ENCODE results near the gene STBD1.

STBD1 gene

DNA sequence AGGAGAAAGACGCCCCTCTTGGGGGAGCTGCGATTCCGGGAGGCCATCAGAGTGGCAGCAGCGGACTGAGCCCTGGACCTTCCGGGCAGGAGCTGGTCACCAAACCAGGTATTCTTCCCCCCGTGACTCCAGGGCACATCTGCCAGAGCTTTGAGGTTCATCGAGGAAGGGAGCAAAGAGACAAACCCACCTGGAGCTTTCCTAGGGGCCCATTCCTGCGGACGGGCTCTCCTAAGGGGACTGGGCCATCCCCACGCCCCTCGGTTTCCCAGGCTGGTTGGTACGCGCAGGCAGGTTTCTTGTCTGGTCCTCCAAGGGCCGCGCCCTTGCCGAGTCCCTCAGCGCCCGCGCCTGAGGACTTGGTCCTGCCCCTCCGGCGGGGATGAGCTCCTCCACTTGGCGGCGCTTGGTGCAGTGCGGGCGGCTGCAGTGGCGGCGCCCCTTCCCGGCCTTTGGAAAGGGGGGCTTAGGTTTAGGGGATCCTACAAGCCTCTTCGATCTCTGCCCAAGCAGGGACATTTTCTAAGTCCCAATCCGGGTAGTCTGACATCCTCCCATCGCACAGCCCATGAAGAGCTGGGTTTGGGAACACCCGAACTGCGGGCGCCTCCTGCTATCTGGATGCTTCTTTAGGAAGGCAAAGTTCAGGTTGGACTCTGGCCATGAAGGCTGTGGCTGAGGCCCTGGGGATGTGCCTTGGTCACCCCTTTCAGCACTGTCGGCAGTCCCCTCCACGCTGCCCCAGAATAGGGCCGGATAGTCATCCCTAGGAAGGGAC, 538 bp downstream of the STBD1 start:
- Histone ChIP-seq H3K27ac (ENCODE audit: low read depth, low read length) (no peak overlapping the region), H3K4me3 (ENCODE audit: low read depth, low read length) (peak overlapping the region; percentile 92), H3K9ac (ENCODE audit: low read depth, low read length) (peak overlapping the region; percentile 18; the same call in 1 of the 2 replicates), H3K27me3 (ENCODE audit: control insufficient read depth, insufficient read depth, low read length) (peaks cover 17% of the 10 kb centered on the region), H3K9me3 (ENCODE audit: control insufficient read depth, insufficient read depth, low read length) (no peaks in the 10 kb centered on the region), H3K36me3 (ENCODE audit: control insufficient read depth, insufficient read depth, low read length) (peaks cover 12% of the 10 kb centered on the region), H3K4me1 (ENCODE audit: control insufficient read depth, insufficient read depth, low read length) (0 out of 2 replicates have a peak, but pooled peaks cover 7% of the 10 kb centered on the region)

DNA sequence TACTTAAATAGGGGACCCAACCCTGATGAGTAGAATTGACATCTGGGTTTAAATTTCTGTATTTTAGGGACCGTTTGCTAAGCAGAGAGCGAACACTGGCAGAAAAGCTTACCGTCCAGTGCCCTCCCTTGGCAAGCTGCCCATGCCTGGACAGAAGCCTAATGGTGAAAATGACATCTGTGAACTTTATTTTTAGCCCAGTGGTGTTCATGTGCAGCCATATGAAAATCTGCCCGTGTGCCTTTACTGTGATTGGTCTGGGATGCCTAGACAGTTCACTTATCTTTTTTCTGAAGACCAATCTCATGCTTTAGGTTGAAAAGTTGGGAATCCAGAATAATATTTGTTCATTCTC, 1.1 kb downstream of the STBD1 start:
- Histone ChIP-seq H3K4me3 (ENCODE audit: low read depth, low read length) (peak overlapping the region; percentile 92), H3K9ac (ENCODE audit: low read depth, low read length) (no peak overlapping the region), H3K27me3 (ENCODE audit: control insufficient read depth, insufficient read depth, low read length) (peaks cover 17% of the 10 kb centered on the region), H3K4me1 (ENCODE audit: control insufficient read depth, insufficient read depth, low read length) (0 out of 2 replicates have a peak, but pooled peaks cover 7% of the 10 kb centered on the region), H3K27ac (ENCODE audit: low read depth, low read length) (no peak overlapping the region), H3K9me3 (ENCODE audit: control insufficient read depth, insufficient read depth, low read length) (no peaks in the 10 kb centered on the region), H3K36me3 (ENCODE audit: control insufficient read depth, insufficient read depth, low read length) (peaks cover 12% of the 10 kb centered on the region)

GRCh38 chr4:76308548-76308947, 2.0 kb downstream of the STBD1 start:
- Histone ChIP-seq H3K9me3 (ENCODE audit: control insufficient read depth, insufficient read depth, low read length) (no peaks in the 10 kb centered on the region), H3K4me1 (ENCODE audit: control insufficient read depth, insufficient read depth, low read length) (0 out of 2 replicates have a peak, but pooled peaks cover 7% of the 10 kb centered on the region), H3K36me3 (ENCODE audit: control insufficient read depth, insufficient read depth, low read length) (peaks cover 12% of the 10 kb centered on the region), H3K4me3 (ENCODE audit: low read depth, low read length) (no peak overlapping the region), H3K9ac (ENCODE audit: low read depth, low read length) (no peak overlapping the region), H3K27ac (ENCODE audit: low read depth, low read length) (no peak overlapping the region), H3K27me3 (ENCODE audit: control insufficient read depth, insufficient read depth, low read length) (peaks cover 17% of the 10 kb centered on the region)

GRCh38 chr4:76309939-76310550, 3.5 kb downstream of the STBD1 start:
- H3K27ac ChIP-seq (ENCODE audit: low read depth, low read length) = no peak overlapping the region
- 0 out of 2 replicates have a peak, but pooled peaks cover 7% of the 10 kb centered on the region for H3K4me1 ChIP-seq (ENCODE audit: control insufficient read depth, insufficient read depth, low read length)

DNA sequence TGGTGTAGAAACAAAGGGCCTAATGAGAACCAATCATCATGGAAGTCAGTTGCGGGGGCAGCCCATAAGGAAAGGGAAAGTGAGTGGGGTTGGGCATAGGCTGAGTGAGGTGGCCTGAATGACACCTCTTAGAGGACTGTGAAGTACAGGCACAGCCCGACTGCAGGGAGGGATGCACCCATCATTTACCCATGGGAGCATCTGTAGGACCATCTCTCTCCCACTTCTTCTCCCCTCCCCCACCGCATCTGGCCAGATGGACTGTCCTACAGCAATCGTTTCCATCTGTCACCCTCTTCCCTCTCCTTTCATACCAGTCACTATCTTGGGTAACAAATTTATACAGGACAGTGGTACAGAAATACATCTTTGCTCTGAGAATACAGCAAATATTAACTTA, 4.2 kb downstream of the STBD1 start:
- no peak overlapping the region for H3K9ac ChIP-seq (ENCODE audit: low read depth, low read length)
- peaks cover 12% of the 10 kb centered on the region for H3K36me3 ChIP-seq (ENCODE audit: control insufficient read depth, insufficient read depth, low read length)
- peaks cover 6% of the 10 kb centered on the region for H3K27me3 ChIP-seq (ENCODE audit: control insufficient read depth, insufficient read depth, low read length)
- H3K4me3 ChIP-seq (ENCODE audit: low read depth, low read length) = no peak overlapping the region
- H3K4me1 ChIP-seq (ENCODE audit: control insufficient read depth, insufficient read depth, low read length) = 0 out of 2 replicates have a peak, but pooled peaks cover 4% of the 10 kb centered on the region
- no peaks in the 10 kb centered on the region for H3K9me3 ChIP-seq (ENCODE audit: control insufficient read depth, insufficient read depth, low read length)
- H3K27ac ChIP-seq (ENCODE audit: low read depth, low read length) = no peak overlapping the region

More at GRCh38 chr4:76309939-76310550, 3.5 kb downstream of the STBD1 start:
- Histone ChIP-seq H3K9me3 (ENCODE audit: control insufficient read depth, insufficient read depth, low read length) (no peaks in the 10 kb centered on the region), H3K4me3 (ENCODE audit: low read depth, low read length) (no peak overlapping the region), H3K9ac (ENCODE audit: low read depth, low read length) (no peak overlapping the region), H3K27me3 (ENCODE audit: control insufficient read depth, insufficient read depth, low read length) (peaks cover 12% of the 10 kb centered on the region), H3K36me3 (ENCODE audit: control insufficient read depth, insufficient read depth, low read length) (peaks cover 12% of the 10 kb centered on the region)

GRCh38 chr4:76311896-76312331, 5.4 kb downstream of the STBD1 start:
- Histone ChIP-seq H3K36me3 (ENCODE audit: control insufficient read depth, insufficient read depth, low read length) (peaks cover 12% of the 10 kb centered on the region), H3K4me3 (ENCODE audit: low read depth, low read length) (no peak overlapping the region), H3K9me3 (ENCODE audit: control insufficient read depth, insufficient read depth, low read length) (no peaks in the 10 kb centered on the region), H3K27ac (ENCODE audit: low read depth, low read length) (no peak overlapping the region), H3K9ac (ENCODE audit: low read depth, low read length) (no peak overlapping the region), H3K4me1 (ENCODE audit: control insufficient read depth, insufficient read depth, low read length) (0 out of 2 replicates have a peak, but pooled peaks cover 3% of the 10 kb centered on the region), H3K27me3 (ENCODE audit: control insufficient read depth, insufficient read depth, low read length) (no peaks in the 10 kb centered on the region)

DNA sequence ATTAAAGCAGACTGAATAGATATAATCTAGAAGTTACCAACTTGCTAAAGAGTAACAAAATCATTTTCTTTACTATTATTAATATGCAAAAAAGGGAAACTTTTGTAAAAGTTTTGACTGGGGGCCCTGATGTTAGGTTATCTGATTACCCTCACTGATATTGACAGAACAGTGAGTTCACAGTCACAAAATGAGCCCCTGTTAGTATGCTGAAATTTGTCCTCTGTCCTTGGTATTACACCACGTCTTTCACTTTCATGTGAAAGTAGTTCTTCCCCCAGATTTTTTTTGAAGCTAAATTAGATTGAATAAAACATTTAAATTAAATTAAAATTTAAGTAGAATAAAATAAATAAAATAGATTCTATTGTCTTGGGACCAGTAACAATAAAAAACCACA, 5.9 kb downstream of the STBD1 start:
- Histone ChIP-seq H3K36me3 (ENCODE audit: control insufficient read depth, insufficient read depth, low read length) (peaks cover 12% of the 10 kb centered on the region), H3K27me3 (ENCODE audit: control insufficient read depth, insufficient read depth, low read length) (no peaks in the 10 kb centered on the region), H3K9me3 (ENCODE audit: control insufficient read depth, insufficient read depth, low read length) (no peaks in the 10 kb centered on the region), H3K9ac (ENCODE audit: low read depth, low read length) (no peak overlapping the region), H3K4me3 (ENCODE audit: low read depth, low read length) (no peak overlapping the region), H3K27ac (ENCODE audit: low read depth, low read length) (no peak overlapping the region), H3K4me1 (ENCODE audit: control insufficient read depth, insufficient read depth, low read length) (0 out of 2 replicates have a peak, but pooled peaks cover 2% of the 10 kb centered on the region)

- no peaks in the 10 kb centered on the region for H3K27me3 ChIP-seq (ENCODE audit: control insufficient read depth, insufficient read depth, low read length)
- H3K4me1 ChIP-seq (ENCODE audit: control insufficient read depth, insufficient read depth, low read length) = no peaks in the 10 kb centered on the region
- H3K9ac ChIP-seq (ENCODE audit: low read depth, low read length) = no peak overlapping the region
- H3K27ac ChIP-seq (ENCODE audit: low read depth, low read length) = no peak overlapping the region
- H3K4me3 ChIP-seq (ENCODE audit: low read depth, low read length) = no peak overlapping the region
- peaks cover 12% of the 10 kb centered on the region for H3K36me3 ChIP-seq (ENCODE audit: control insufficient read depth, insufficient read depth, low read length)
- no peaks in the 10 kb centered on the region for H3K9me3 ChIP-seq (ENCODE audit: control insufficient read depth, insufficient read depth, low read length)
Observed at GRCh38 chr4:76313547-76313946, 7.0 kb downstream of the STBD1 start.

GRCh38 chr4:76315267-76315918, 8.9 kb downstream of the STBD1 start:
- Histone ChIP-seq H3K4me1 (ENCODE audit: control insufficient read depth, insufficient read depth, low read length) (no peaks in the 10 kb centered on the region), H3K9me3 (ENCODE audit: control insufficient read depth, insufficient read depth, low read length) (no peaks in the 10 kb centered on the region), H3K9ac (ENCODE audit: low read depth, low read length) (no peak overlapping the region), H3K36me3 (ENCODE audit: control insufficient read depth, insufficient read depth, low read length) (no peaks in the 10 kb centered on the region), H3K4me3 (ENCODE audit: low read depth, low read length) (no peak overlapping the region), H3K27me3 (ENCODE audit: control insufficient read depth, insufficient read depth, low read length) (no peaks in the 10 kb centered on the region), H3K27ac (ENCODE audit: low read depth, low read length) (no peak overlapping the region)

DNA sequence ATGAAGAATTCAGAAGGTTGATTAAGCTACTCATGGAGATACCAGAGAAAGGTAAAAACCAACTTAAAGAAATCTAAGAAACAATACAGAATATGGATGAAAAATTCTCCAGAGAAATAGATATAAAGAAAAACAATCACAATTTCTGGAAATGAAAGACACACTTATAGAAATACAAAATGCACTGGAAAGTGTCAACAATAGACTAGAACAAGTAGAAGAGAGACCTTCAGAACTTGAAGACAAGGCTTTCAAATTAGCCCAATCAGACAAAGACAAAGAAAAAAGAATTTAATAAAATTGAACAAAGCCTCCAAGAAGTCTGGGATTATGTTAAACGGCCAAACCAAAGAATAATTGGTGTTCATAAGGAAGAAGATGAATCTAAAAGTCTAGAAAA, 9.6 kb downstream of the STBD1 start:
- no peak overlapping the region for H3K9ac ChIP-seq (ENCODE audit: low read depth, low read length)
- no peaks in the 10 kb centered on the region for H3K36me3 ChIP-seq (ENCODE audit: control insufficient read depth, insufficient read depth, low read length)
- no peak overlapping the region for H3K27ac ChIP-seq (ENCODE audit: low read depth, low read length)
- H3K27me3 ChIP-seq (ENCODE audit: control insufficient read depth, insufficient read depth, low read length) = no peaks in the 10 kb centered on the region
- H3K9me3 ChIP-seq (ENCODE audit: control insufficient read depth, insufficient read depth, low read length) = no peaks in the 10 kb centered on the region
- no peak overlapping the region for H3K4me3 ChIP-seq (ENCODE audit: low read depth, low read length)
- H3K4me1 ChIP-seq (ENCODE audit: control insufficient read depth, insufficient read depth, low read length) = no peaks in the 10 kb centered on the region

DNA sequence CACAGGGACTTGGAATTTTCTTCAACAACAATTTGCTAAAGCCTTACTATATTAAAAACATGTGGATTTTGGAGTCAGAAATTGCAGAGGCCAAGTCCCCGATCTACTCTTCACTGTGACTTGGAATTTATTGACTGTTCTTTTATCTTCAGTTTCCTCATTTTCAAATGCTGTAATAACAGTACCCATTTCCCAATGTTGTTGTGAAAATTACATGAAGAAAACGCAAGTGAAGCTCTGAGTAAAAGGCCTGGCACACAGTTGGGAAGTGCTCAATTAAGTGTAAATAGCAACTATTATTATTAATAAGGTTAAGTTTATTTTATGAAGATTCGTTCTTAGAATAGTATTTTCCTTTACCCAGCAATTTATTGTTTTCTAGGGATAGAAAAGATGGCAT, 15.7 kb downstream of the STBD1 start:
- Histone ChIP-seq H3K27ac (ENCODE audit: low read depth, low read length) (no peak overlapping the region), H3K9me3 (ENCODE audit: control insufficient read depth, insufficient read depth, low read length) (peaks cover 21% of the 10 kb centered on the region), H3K4me1 (ENCODE audit: control insufficient read depth, insufficient read depth, low read length) (no peaks in the 10 kb centered on the region), H3K27me3 (ENCODE audit: control insufficient read depth, insufficient read depth, low read length) (no peaks in the 10 kb centered on the region), H3K9ac (ENCODE audit: low read depth, low read length) (no peak overlapping the region), H3K4me3 (ENCODE audit: low read depth, low read length) (no peak overlapping the region), H3K36me3 (ENCODE audit: control insufficient read depth, insufficient read depth, low read length) (no peaks in the 10 kb centered on the region)

Data from HUES48 (cell line).